Effector CD8-positive, alpha-beta T cell (primary cell): ENCODE measurements around the gene NFATC2.
"Not testable (repeated sequence)": the region's sequence is repeated elsewhere in the genome, so short reads cannot be mapped to it uniquely, and the experiment has no call there.

Source experiments
- DNase-seq: peaks from one replicate; lab custom pipeline; 2025; lab: John Stamatoyannopoulos, UW

Gene NFATC2

GRCh38 chr20:51540074-51540473 lies 2.4 kb downstream of the NFATC2 start:
- DNase-seq = not testable (repeated sequence)

- no peak for DNase-seq
These were observed 6.1 kb downstream of the NFATC2 start for GRCh38 chr20:51536116-51537069.

- no peak for DNase-seq
These were observed 6.8 kb downstream of the NFATC2 start for GRCh38 chr20:51535674-51536073.

GRCh38 chr20:51535075-51535386 lies 7.5 kb downstream of the NFATC2 start:
- DNase-seq = no peak

- no peak for DNase-seq
These were observed 9.0 kb downstream of the NFATC2 start for GRCh38 chr20:51533291-51534172.

DNA sequence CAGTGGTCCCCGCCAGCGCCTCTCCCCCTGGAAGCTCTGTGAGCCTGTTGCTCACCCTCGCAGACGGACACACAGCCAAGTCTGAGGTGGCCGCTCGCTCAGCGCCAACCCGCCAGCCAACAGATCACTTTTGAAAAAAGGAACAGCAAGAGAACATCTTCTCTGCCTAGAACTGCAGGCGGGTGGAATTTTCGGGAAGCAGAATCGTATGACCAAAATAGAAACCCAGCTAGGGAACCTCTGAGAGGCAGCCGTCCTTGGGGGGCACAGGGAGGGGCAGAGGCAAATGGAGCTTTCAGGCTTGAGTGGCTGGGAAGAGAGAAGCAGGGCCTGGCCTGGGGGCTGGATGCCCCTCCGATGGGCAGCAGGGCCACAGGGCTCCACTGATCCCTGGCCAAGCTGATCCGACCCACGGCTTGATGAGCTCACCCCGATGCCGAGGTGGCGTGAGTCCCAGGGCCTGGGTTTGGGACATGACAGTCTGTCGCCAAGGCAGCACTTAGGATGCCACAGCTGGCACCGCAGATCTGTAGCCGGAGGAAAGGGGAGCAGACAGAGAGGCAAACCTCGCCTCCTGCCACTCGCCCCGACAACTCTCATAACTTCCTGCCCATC lies 9.8 kb downstream of the NFATC2 start:
- no peak for DNase-seq

GRCh38 chr20:51531712-51532456 lies 10.6 kb downstream of the NFATC2 start:
- no peak for DNase-seq

- DNase-seq = no peak
These were observed 11.3 kb downstream of the NFATC2 start for GRCh38 chr20:51531141-51531710.

- no peak for DNase-seq
These were observed 12.8 kb downstream of the NFATC2 start for GRCh38 chr20:51529758-51530157.

- no peak for DNase-seq
These were observed 13.3 kb downstream of the NFATC2 start for GRCh38 chr20:51529081-51529681.

DNA sequence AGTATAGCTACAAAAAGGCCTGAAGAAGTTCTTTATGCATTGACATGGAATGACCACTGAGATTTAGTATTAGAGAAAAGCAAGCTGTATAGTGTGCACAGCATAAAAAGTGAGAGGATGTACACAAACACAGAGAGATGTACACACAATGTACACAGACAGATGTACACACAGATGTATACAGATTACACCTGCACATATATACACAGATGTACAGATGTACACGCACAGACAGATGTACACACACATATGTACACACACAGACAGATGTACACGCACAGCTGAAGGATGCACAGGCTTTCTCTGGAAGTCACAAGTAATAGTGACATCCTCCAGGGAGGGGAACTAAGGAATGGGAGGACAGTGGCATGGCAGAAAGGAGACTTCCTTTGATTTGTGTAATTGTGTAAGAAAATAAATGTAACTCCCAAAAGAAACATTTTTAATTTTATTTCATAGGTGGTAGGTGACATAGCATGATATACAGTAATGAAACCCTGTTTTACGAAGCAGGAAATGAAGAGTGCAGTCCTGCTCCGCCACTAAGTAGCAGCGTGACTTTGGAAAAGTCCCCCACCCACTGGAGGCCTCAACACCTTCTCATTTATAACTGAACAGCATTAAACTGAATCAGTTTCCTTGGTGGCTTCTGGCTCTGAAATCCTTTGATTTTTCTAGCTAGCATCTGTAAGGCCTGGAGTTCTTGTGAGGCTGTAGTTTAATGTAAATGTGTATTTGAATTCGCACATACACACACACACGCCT lies 14.1 kb downstream of the NFATC2 start:
- no peak for DNase-seq

DNA sequence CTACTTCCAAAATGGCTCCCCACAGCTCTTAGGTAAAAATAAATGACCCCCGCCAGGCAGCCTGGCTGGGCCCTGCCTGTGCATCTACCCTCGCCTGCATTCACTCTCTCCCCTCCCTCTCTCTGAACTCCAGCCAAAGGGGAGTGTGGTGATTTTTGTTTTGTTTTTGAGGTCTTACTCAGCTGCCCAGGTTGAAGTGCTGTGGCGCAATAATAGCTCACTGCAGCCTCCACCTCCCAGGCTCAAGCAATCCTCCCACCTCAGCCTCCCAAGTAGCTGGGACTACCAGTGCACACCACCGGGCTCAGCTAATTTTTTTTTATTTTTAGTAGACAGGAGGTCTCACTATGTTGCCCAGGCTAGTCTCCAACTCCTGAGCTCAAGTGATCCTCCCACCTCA lies 15.8 kb downstream of the NFATC2 start:
- no peak for DNase-seq

GRCh38 chr20:51526106-51526470 lies 16.4 kb downstream of the NFATC2 start:
- no peak for DNase-seq

- DNase-seq = no peak
These were observed 17.0 kb downstream of the NFATC2 start for GRCh38 chr20:51525241-51526105.

DNA sequence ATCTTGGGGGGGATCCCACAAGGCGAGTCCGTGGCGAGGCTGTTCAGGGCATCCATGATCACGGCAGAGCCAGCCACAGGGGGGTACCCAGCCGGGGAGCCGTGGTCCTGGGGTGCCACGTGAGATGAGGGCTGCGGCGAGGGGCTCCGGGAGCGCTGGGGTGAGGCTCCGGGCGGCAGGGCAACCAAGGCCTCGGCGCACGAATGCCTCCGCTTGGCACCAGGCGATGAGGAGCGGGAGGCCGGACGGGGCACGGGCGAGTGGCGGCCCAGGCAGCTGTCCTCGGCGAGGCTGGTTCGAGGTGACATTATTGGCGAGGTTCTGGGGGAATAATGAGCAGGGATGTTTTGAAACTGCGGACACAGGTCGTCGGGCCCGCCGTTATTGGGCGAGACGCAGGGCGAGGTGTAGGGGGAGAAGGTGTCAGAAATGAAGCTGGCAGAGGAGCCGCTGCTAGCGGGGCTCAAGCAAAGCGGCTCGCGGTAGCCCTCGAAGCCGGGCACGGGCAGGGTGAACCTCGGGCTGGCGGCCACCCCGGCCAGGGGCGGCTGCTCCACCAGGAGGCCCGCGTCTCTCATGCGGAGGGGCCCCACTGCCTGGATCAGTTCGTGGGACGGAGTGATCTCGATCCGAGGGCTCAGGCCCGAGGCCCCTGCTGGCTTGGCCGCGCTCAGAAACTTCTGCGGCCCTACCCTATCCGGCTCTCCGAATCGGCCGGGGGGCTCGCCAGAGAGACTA lies 19.1 kb downstream of the NFATC2 start:
- DNase-seq = no peak

DNA sequence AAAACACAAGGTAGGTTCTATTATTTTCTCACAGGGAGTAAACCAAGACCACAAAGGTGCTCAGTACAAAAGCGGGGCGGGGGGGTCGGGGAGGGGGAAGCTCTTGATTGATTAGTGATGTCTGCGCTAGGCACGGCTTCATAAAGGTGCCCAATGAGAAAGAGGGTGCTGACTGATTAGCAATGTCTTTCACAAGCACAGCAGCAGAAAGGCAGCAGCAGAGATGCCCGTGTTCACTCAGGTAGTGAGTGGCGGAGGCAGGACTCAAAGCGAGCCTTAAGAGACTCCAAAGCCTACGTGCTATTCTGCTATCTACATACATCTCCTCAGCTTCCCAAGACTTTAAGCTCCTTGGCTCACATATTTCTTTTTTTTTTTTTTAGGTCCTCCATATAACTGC lies 20.3 kb downstream of the NFATC2 start:
- DNase-seq = no peak

- no peak for DNase-seq
These were observed 24.7 kb downstream of the NFATC2 start for GRCh38 chr20:51517839-51518238.

DNA sequence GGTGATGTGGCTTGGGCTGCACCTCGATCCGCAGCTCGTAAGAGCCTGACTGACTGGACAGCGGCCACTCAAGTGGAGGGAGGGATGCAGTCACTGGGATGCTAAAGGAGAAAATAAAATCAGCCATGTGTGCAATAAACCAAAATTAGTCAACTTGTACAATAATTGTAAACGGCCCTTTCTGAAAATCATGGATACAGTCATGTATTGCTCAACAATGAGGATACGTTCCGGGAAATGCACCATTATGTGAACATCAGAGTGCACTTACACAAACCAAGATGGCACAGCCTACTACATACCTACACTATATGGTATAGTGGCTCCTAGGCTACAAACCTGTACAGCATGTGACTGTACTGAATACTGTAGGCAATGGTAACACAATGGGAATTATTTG lies 25.7 kb downstream of the NFATC2 start:
- no peak for DNase-seq

- no peak for DNase-seq
These were observed 27.7 kb downstream of the NFATC2 start for GRCh38 chr20:51514836-51515235.
